Stimulated activated CD8-positive, alpha-beta memory T cell treated with anti-CD3 and anti-CD28 coated beads, Interleukin-15, amount 100 ng/mL, for 4 hours (primary cell): ENCODE results near the gene PSD.

Source experiments
- DNase-seq, 2 donors: peaks; one replicate each; pipeline ENCODE4 v3.0.0-alpha.2; 2020; ENCODE audit warnings: low read depth in 2 of 2

PSD gene

GRCh38 chr10:102389894-102390293 is 28.7 kb downstream of the PSD start:
- DNase-seq, result no peak

DNA sequence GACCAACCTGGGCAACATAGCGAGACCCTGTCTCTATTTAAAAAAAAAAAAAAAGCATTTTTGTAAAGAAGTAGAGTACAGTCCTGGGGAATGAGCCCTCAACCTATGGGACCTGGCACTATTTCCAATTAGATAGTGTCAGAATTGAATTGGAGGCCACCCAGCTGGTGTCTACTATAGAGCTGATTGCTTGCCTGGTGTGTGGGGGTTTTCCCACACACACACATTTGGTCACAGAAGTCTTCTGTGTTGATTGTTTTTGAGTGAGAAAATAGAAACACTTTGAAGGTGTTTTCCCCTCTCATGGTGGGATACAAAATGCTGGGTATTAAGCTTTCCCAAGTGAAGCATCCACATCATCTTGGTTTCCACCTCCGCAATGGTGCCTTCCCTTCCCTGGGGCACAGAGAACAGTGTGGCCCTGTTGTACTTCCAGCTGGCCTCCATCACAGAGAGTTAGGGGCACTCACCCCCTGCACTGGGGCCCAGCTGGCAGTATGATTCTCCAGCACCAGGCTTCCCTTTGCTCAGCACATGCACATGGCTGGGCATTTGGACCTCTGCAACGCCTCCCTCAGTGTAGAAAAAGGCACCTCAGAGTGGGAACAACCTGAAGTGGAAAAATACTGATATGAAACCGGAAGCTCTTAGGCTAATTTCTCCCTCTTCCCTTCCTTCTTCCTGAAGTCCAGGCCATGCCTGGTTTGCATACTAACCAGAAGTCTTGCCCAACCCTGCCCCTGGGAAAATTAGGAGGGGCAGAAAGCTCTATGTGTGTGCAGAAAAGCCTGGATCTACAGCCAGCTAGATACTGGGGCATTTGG is 33.8 kb downstream of the PSD start:
- no peak for DNase-seq

- no peak for DNase-seq
These were observed 34.5 kb downstream of the PSD start for GRCh38 chr10:102384053-102384452.

DNA sequence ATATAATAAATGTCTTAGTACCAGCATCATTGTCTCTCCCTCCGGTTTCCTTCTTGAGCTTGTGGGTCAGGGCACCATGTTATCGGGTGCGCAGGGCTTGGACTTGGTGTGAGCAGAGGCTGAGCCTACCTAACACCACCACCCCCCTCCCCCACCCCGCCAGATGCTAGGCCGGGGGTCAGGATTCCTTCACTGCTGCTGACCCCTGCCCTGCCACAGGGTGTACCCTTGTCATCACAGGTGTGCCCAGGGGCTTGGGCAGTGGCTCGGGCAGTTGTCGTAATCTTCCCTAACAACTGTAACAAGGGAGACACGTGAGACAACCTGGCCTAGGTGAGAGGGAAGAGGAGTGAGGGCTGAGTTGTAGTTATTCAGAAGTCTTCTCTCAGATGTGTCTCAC is 35.7 kb downstream of the PSD start:
- no peak for DNase-seq

GRCh38 chr10:102381983-102382382 is 36.6 kb downstream of the PSD start:
- DNase-seq, result no peak

DNA sequence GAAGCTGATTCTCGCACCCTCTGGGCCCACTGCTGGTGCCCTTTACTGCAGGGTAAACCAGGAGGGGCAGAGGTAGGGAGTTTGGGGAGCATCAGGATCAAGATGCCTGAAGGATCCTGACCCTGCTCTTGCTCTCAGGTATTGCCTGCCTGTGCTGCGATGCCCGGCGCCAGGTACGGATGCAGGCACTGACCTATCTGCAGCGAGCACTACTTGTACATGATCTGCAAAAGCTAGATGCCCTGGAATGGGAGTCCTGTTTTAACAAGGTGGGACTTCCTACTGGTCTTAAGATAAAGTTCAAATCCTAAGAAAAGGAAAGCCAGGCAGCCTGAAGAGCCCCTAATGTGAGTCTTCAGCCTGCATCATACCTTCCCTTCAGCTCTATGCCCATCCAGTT is 39.2 kb downstream of the PSD start:
- DNase-seq, result no peak

- no peak for DNase-seq
These were observed 41.7 kb downstream of the PSD start for GRCh38 chr10:102376901-102377300.

- no peak for DNase-seq
These were observed 42.7 kb downstream of the PSD start for GRCh38 chr10:102375867-102376266.

GRCh38 chr10:102375250-102375649 is 43.3 kb downstream of the PSD start:
- no peak for DNase-seq

DNA sequence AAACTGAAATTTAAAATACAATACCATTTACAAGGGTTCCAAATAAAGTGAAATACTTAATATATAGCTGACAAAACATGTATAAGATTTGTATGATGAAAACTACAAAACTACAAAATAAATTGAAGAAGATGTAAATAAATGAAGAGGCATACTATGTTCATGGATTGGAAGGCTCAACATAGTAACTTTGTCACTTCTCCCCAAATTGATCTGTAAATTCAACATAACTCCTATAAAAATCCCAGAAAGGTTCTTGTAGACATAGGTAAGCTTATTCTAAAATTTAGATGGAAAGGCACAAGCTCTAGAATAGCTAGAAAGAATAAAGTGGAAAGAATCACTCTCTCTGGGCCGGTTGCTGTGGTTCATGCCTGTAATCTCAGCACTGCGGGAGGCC is 47.3 kb downstream of the PSD start:
- no peak for DNase-seq

DNA sequence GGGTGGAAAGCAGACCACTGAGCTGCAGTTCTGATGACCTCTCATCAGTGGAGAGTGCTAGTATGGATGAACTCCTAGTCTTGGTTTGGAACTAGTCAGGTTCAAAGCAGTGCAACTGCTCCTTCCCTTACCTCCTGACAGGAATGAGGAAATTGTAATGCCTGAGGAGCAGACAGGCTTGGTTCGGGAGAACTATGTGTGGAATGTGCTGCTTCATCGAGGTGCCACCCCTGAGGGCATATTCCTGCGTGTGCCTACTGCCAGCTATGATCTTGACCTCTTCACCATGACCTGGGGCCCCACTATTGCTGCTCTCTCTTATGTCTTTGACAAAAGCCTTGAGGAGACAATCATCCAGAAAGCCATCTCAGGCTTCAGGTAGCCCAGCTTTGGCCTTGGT is 50.5 kb downstream of the PSD start:
- DNase-seq, result no peak

DNA sequence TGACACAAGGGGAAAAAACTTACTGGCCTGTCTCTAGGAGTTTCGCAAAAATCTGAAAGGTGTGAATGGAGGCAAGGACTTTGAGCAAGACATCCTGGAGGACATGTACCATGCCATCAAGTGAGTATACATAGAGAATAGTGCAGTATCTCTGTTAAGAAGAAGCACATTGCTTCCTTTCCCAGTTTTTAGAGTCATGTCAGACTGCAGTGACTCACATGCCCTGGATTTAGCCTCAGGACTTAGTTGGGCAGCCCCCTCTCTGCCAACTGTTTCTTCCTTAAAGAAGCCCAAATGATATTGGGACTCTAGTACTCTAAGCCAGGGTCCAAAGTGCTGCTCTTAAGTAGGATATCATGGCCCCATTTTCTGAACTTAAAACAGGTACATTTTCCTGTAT is 51.1 kb downstream of the PSD start:
- no peak for DNase-seq

GRCh38 chr10:102358712-102359382 is 59.7 kb downstream of the PSD start:
- no peak for DNase-seq

DNA sequence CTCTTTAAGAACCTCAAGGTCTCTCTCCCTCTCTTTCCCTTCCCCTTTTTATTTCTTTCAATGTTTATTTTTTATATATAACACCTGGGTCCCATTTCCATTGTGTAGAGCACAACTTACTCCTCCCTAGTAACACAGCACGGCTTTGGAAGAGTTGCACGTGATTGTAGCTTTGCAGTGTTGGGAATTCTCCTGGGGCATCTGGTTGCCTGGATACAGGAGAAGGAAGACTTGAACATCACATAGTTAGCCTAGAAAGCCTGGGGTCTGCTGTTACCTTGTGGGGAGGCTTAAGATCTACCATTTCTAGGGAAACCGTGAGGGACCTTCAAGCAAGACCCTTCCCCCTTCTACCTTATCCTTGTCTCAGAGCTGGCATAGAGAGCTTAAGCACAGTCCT is 64.1 kb downstream of the PSD start:
- no peak for DNase-seq
